HepG2 (cell line): ENCODE measurements around the gene IL1R1. TPM values are rescaled to one million over a fixed set of nuclear protein-coding genes. Genes with fewer than 3 reads are reported as not detected.

Experiments used
- AHDC1 ChIP-seq: sonication (generic); formaldehyde crosslinking; IDR thresholded peaks from 2 replicates; pipeline ENCODE4 v1.5.1; 2020; ENCODE audit warnings: mild to moderate bottlenecking, missing genetic modification reagents, borderline replicate concordance
- FOXP1 ChIP-seq, 2 experiments: fragments of 450-650 bp in 1 of 2; IDR thresholded peaks; 2 replicates each; pipeline ENCODE4 v1.6.1; 2017 to 2018; ENCODE audit warnings: antibody characterized with exemption in 1 of 2
- JUND ChIP-seq: sonication (generic); formaldehyde crosslinking; IDR thresholded peaks from 2 replicates; pipeline ENCODE4 v1.8.0; 2022; ENCODE audit warnings: mild to moderate bottlenecking, missing genetic modification reagents
- MAF1 ChIP-seq: sonication (generic); formaldehyde crosslinking; IDR thresholded peaks from 2 replicates; pipeline ENCODE4 v1.5.0; 2020; ENCODE audit warnings: missing genetic modification reagents, borderline replicate concordance
- MATR3 ChIP-seq: sonication (generic); formaldehyde crosslinking; IDR thresholded peaks from 2 replicates; pipeline ENCODE4 v1.4.0; 2020; ENCODE audit warnings: missing genetic modification reagents
- MTF1 ChIP-seq: sonication (generic); formaldehyde crosslinking; IDR thresholded peaks from 2 replicates; pipeline ENCODE4 v1.5.0; 2020; ENCODE audit warnings: missing genetic modification reagents
- NCOA2 ChIP-seq: sonication (generic); formaldehyde crosslinking; IDR thresholded peaks from 2 replicates; pipeline ENCODE4 v1.8.0; 2022; ENCODE audit warnings: inconsistent platforms
- NR0B2 ChIP-seq: sonication (generic); formaldehyde crosslinking; IDR thresholded peaks from 2 replicates; pipeline ENCODE4 v1.4.0; 2020; ENCODE audit warnings: mild to moderate bottlenecking, missing genetic modification reagents
- SIN3A ChIP-seq: IDR thresholded peaks from 2 replicates; pipeline ENCODE4 v1.6.1; 2011; ENCODE audit warnings: low read depth, mild to moderate bottlenecking, control low read depth, low read length, borderline replicate concordance
- SNAI1 ChIP-seq: sonication (generic); formaldehyde crosslinking; IDR thresholded peaks from 2 replicates; pipeline ENCODE4 v1.5.0; 2020; ENCODE audit warnings: mild to moderate bottlenecking, missing genetic modification reagents, borderline replicate concordance
- ZMYM4 ChIP-seq: sonication (generic); formaldehyde crosslinking; IDR thresholded peaks from 2 replicates; pipeline ENCODE4 v1.8.1; 2023; ENCODE audit warnings: mild to moderate bottlenecking, missing genetic modification reagents
- ZNF121 ChIP-seq: sonication (generic); formaldehyde crosslinking; IDR thresholded peaks from 2 replicates; pipeline ENCODE4 v1.5.0; 2020; ENCODE audit warnings: mild to moderate bottlenecking, missing genetic modification reagents
- ZNF207 ChIP-seq: fragments of 450-650 bp; IDR thresholded peaks from 2 replicates; pipeline ENCODE4 v1.6.1; 2016; ENCODE audit warnings: antibody characterized with exemption, borderline replicate concordance
- ZNF276 ChIP-seq: sonication (generic); formaldehyde crosslinking; IDR thresholded peaks from 2 replicates; pipeline ENCODE4 v1.4.0; 2020; ENCODE audit warnings: mild to moderate bottlenecking, low read depth, missing genetic modification reagents
- ZNF629 ChIP-seq: sonication (generic); formaldehyde crosslinking; conservative IDR thresholded peaks from 2 replicates; pipeline ENCODE4 v1.5.0; 2020; ENCODE audit warnings: missing genetic modification reagents
- polyA plus RNA-seq, 8 experiments: library from polyadenylated mRNA; depleted of rRNA in 3 of 8; stranded (reverse) in 7 of 8; unstranded in 1 of 8; fragments of >200 nt; fragmentation: Illumina TruSeq in 4 of 8; extraction: Trizol in 4 of 8; gene quantifications; 2 replicates each; pipeline versions ENCODE4 v1.2.1 to v1.2.3, GENCODE V29; 2011 to 2016; ENCODE audit warnings: low read depth in 4 of 8, missing spikeins in 1 of 8, mixed read lengths in 1 of 8; ENCODE audit not compliant: insufficient read depth in 1 of 8
- total RNA-seq, 5 experiments: library from RNA; depleted of rRNA; stranded (reverse); fragments of >200 nt; fragmentation: Illumina TruSeq; extraction: Trizol; gene quantifications; 2 replicates each; pipeline ENCODE4 v1.2.3, GENCODE V29; 2016; ENCODE audit warnings: low read depth in 1 of 5
- TF ChIP-seq, protein P1 (sequence below): sonication (generic); formaldehyde crosslinking; IDR thresholded peaks from 2 replicates; pipeline ENCODE4 v1.4.0; 2020; ENCODE audit warnings: mild to moderate bottlenecking, missing genetic modification reagents, borderline replicate concordance

IL1R1 gene
- total and polyA plus RNA-seq, 2 of the 13 experiments (the other 11 are each of a cell fraction or from before 2014, with no cell fraction given) = 38.0 to 93.1 TPM

DNA sequence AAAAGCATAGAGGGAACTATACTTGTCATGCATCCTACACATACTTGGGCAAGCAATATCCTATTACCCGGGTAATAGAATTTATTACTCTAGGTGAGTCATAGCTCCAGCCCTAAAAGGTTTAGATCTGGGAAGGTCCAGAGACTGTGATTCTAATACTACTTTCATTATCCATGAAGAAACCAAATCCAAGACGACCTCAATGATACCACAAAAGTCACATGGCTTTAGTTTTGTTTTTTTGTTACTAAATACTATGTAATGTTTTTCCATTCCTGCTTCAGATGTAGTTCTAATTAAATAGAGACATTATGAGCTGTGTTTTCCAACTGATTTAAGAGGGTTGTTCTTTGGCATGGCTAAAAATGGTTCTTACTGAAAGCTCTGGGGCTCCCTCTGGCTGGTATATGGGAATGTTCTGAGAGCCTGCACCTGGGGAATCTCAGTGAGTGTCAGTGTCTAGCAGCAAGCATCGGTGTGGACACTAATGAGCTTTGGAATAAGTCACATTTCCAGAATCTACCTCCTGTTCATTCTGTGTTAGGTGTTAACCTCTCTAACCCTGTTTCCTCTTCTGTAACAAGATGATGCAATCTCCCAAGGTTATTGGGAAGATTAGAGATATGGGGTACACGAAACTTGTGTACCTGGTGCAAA lies 23.8 kb downstream of the IL1R1 start (continued):
- TF ChIP-seq, protein P1, sequence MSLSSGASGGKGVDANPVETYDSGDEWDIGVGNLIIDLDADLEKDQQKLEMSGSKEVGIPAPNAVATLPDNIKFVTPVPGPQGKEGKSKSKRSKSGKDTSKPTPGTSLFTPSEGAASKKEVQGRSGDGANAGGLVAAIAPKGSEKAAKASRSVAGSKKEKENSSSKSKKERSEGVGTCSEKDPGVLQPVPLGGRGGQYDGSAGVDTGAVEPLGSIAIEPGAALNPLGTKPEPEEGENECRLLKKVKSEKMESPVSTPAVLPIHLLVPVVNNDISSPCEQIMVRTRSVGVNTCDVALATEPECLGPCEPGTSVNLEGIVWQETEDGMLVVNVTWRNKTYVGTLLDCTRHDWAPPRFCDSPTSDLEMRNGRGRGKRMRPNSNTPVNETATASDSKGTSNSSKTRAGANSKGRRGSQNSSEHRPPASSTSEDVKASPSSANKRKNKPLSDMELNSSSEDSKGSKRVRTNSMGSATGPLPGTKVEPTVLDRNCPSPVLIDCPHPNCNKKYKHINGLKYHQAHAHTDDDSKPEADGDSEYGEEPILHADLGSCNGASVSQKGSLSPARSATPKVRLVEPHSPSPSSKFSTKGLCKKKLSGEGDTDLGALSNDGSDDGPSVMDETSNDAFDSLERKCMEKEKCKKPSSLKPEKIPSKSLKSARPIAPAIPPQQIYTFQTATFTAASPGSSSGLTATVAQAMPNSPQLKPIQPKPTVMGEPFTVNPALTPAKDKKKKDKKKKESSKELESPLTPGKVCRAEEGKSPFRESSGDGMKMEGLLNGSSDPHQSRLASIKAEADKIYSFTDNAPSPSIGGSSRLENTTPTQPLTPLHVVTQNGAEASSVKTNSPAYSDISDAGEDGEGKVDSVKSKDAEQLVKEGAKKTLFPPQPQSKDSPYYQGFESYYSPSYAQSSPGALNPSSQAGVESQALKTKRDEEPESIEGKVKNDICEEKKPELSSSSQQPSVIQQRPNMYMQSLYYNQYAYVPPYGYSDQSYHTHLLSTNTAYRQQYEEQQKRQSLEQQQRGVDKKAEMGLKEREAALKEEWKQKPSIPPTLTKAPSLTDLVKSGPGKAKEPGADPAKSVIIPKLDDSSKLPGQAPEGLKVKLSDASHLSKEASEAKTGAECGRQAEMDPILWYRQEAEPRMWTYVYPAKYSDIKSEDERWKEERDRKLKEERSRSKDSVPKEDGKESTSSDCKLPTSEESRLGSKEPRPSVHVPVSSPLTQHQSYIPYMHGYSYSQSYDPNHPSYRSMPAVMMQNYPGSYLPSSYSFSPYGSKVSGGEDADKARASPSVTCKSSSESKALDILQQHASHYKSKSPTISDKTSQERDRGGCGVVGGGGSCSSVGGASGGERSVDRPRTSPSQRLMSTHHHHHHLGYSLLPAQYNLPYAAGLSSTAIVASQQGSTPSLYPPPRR (CRISPR knock-in tag) = peak; percentile 71; the same call in 1 of the 2 replicates
- TF ChIP-seq AHDC1 (peak; percentile 48; the same call in 1 of the 2 replicates), MATR3 (CRISPR knock-in tag) (no peak), JUND (CRISPR knock-in tag) (no peak), SIN3A (no peak), ZNF276 (CRISPR knock-in tag) (no peak), NCOA2 (CRISPR knock-in tag) (peak; percentile 78), FOXP1 (IDR thresholded peaks at IDR 0.05) (no peak), FOXP1 (CRISPR knock-in tag; IDR thresholded peaks at IDR 0.05) (peak; percentile 72), ZNF207 (no peak), SNAI1 (CRISPR knock-in tag) (no peak), MTF1 (CRISPR knock-in tag) (no peak; the same call in 1 of the 2 replicates), ZNF629 (no peak), NR0B2 (CRISPR knock-in tag) (no peak), MAF1 (CRISPR knock-in tag) (no peak), ZMYM4 (CRISPR knock-in tag) (peak; percentile 63), ZNF121 (no peak)
